HG03558 (cell line): ENCODE results near the gene EGFL8.

ENCODE experiments used
- ATAC-seq: cut with Tn5 transposase; IDR thresholded peaks from one replicate; pipeline ENCODE4 v1.9.1; 2021; ENCODE audit warnings: moderate number of reproducible peaks; ENCODE audit not compliant: unreplicated experiment; ENCODE audit errors: extremely low read depth

The EGFL8 gene

GRCh38 chr6:32146287-32146686 lies 18.1 kb upstream of the EGFL8 start:
- no peak for ATAC-seq

- ATAC-seq: no peak
These were observed 17.7 kb upstream of the EGFL8 start for GRCh38 chr6:32146687-32147086.

- ATAC-seq: no peak
These were observed 16.8 kb upstream of the EGFL8 start for GRCh38 chr6:32147401-32148132.

GRCh38 chr6:32148289-32149091 lies 15.9 kb upstream of the EGFL8 start:
- no peak for ATAC-seq

- ATAC-seq: no peak
These were observed 15.2 kb upstream of the EGFL8 start for GRCh38 chr6:32149092-32149755.

GRCh38 chr6:32149932-32150870 lies 14.2 kb upstream of the EGFL8 start:
- ATAC-seq: no peak

GRCh38 chr6:32151181-32151862 lies 13.1 kb upstream of the EGFL8 start:
- ATAC-seq: no peak

- ATAC-seq: no peak
These were observed 12.3 kb upstream of the EGFL8 start, which contains the start of gene PRRT1 for GRCh38 chr6:32151863-32152768. PRRT1 (minus strand) TSS chr6:32151939; CDS start chr6:32151827, 112 bp downstream.

- no peak for ATAC-seq
These were observed 11.4 kb upstream of the EGFL8 start for GRCh38 chr6:32152769-32153563.

- no peak for ATAC-seq
These were observed 10.6 kb upstream of the EGFL8 start, which contains the start of gene PPT2 for GRCh38 chr6:32153564-32154513. PPT2 (plus strand) TSS chr6:32154141; CDS start chr6:32154595, 454 bp downstream.

- ATAC-seq: no peak
These were observed 9.8 kb upstream of the EGFL8 start for GRCh38 chr6:32154514-32155161.

GRCh38 chr6:32156891-32157290 lies 7.5 kb upstream of the EGFL8 start:
- ATAC-seq: no peak

- no peak for ATAC-seq
These were observed 6.3 kb upstream of the EGFL8 start for GRCh38 chr6:32158052-32158451.

GRCh38 chr6:32163559-32164258 lies 686 bp upstream of the EGFL8 start:
- ATAC-seq: no peak

GRCh38 chr6:32166411-32167061 lies 2.1 kb downstream of the EGFL8 start:
- no peak for ATAC-seq
